Stomach (tissue), 9 donors: ENCODE results near the gene CRADD. TPM values are rescaled to one million over a fixed set of nuclear protein-coding genes. Genes with fewer than 3 reads are reported as not detected.

Experiments
- DNase-seq, 2 donors: peaks; one replicate each; pipeline versions ENCODE4 v3.0.0 to v3.0.0-alpha.2; 2013 to 2019
- H3K27ac ChIP-seq, 5 donors: fragments of 200-600 bp in 4 of 5; sonication (generic) in 4 of 5; one replicate each; pipeline ENCODE4 v1.5.1; 2013 to 2019; ENCODE audit warnings: mild to moderate bottlenecking in 1 of 5, moderate library complexity in 1 of 5
- H3K27me3 ChIP-seq, 3 donors: fragments of 200-600 bp; sonication (generic); one replicate each; pipeline ENCODE4 v1.5.1; 2017 to 2019; ENCODE audit warnings: mixed run types in 1 of 3
- H3K36me3 ChIP-seq, 4 donors: fragments of 200-600 bp; sonication (generic); 1 replicate in 3 of 4; 2 replicates in 1 of 4; pipeline ENCODE4 v1.5.1; 2016 to 2019
- H3K4me1 ChIP-seq, 4 donors: fragments of 200-600 bp; sonication (generic); one replicate each; pipeline ENCODE4 v1.5.1; 2016 to 2019
- H3K4me3 ChIP-seq, 4 donors: fragments of 200-600 bp; sonication (generic) in 3 of 4; one replicate each; pipeline ENCODE4 v1.5.1; 2016 to 2019; ENCODE audit warnings: mild to moderate bottlenecking in 1 of 4
- H3K9me3 ChIP-seq, 4 donors: fragments of 200-600 bp; sonication (generic); one replicate each; pipeline ENCODE4 v1.5.1; 2016 to 2019
- EP300 ChIP-seq: sonication (generic); formaldehyde crosslinking; IDR thresholded peaks from one replicate; pipeline ENCODE4 v1.6.1; 2017; ENCODE audit warnings: antibody characterized with exemption
- POLR2A ChIP-seq, 4 donors: fragments of 450-650 bp; IDR thresholded peaks; one replicate each; pipeline ENCODE4 v1.6.1; 2016; ENCODE audit warnings: antibody characterized with exemption in 4 of 4, control low read depth in 2 of 4, mild to moderate bottlenecking in 1 of 4, moderate library complexity in 1 of 4
- POLR2AphosphoS5 ChIP-seq, 3 donors: sonication (generic); formaldehyde crosslinking; IDR thresholded peaks; one replicate each; pipeline ENCODE4 v1.6.1; 2016; ENCODE audit warnings: antibody characterized with exemption in 3 of 3
- WGBS, 5 donors: extraction: QIAGEN DNeasy Blood & Tissue Kit in 3 of 5; methylation state at CpG; one replicate each; pipeline versions ENCODE4 v1.1.5 to v1.1.7; 2013 to 2018; 5-methylcytosine and 5-hydroxymethylcytosine counted together
- intact Hi-C: fragments of 100-400 bp; cut with DNase I; formaldehyde crosslinking; loops from one replicate; pipeline ENCODE4 v1.15.1; 2023; ENCODE audit warnings: low total_unique reads
- polyA plus RNA-seq, 3 donors: library from polyadenylated mRNA; stranded (reverse); fragments of 200-250 nt; gene quantifications; one replicate each; pipeline ENCODE4 v1.2.3, GENCODE V29; 2013
- total RNA-seq, 5 donors: library from RNA; depleted of rRNA; stranded (reverse); fragments of >200 nt; gene quantifications; one replicate each; pipeline versions ENCODE4 v1.1.0 to v1.2.3, GENCODE V29; 2014 to 2016
- TF ChIP-seq, protein P1 (sequence below), 7 experiments: fragments of 450-650 bp in 4 of 7; fragments of 200-600 bp in 3 of 7; sonication (generic) in 3 of 7; IDR thresholded peaks; one replicate each; pipeline ENCODE4 v1.5.1; 2016 to 2019; ENCODE audit warnings: antibody characterized with exemption in 7 of 7, control low read depth in 2 of 7, mild to moderate bottlenecking in 1 of 7
- donor health status: healthy with polysubstance abuse.
- donor health status: Bipolar disorder and iron deficiency.
- donor health status: healthy.

The CRADD gene
- total and polyA plus RNA-seq, 8 donors = 2.3 to 30.9 (median 17.1) TPM

DNA sequence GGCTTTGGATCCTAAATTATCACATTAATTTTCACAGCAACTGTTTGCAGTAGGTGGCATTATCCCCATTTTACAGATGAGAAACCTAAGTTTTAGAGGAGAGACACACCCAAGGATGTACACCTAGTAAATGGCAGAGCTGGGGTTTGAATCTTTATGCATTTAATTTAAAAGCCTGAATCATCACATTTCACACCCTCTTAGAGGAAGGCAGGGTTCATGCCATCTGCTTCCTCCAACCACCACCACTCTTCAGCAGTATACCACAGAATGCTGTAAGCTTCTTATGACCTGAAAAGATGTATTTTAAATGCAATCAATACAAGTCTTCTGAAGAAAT lies 90.3 kb downstream of the CRADD start:
- intact Hi-C loops = no loop called here

DNA sequence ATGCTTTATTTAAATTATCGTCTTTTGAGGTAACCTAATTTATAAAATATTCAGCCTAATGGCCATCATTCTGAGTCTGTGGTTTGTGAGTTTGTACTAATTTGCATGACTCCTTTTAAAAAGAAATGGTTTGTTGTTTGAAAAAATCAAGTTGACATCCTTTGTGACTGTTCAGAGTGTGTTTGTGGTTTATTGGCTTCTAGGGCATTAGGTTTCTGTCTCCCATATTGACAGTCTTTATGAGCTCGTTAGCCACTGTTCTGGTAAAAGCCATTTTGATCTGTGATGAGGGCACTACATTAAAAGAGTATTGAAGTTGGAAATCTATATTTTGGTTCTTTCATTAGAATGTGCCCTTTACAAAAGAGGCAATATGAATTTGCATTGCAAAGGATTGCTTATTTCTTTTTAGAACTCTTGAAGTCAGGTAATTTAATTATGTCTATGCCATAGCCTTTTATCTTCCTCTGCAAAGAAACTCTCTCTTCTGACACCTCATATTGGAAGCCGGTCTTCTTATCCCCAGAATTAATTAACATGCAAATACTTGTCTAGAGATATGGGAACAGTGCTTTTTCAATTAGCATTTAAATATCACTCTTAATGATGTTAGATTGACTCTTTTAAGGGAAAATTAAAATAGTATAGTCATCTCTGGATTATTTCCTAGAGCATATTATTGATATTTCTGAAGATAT lies 95.0 kb downstream of the CRADD start:
- intact Hi-C loops = no loop called here
- no peak for DNase-seq

More for the DNA sequence above, 90.3 kb downstream of the CRADD start:
- Histone ChIP-seq H3K9me3 (no peaks in the 10 kb centered on the region), H3K4me1 (peaks cover 9 to 33% (median 20%) of the 10 kb centered on the region in 4 donors), H3K27ac (peak overlapping the region in 4 of 5 donors; percentile 46 to 59 (median 56)), H3K4me3 (no peak overlapping the region), H3K27me3 (no peaks in the 10 kb centered on the region), H3K36me3 (no peaks in the 10 kb centered on the region)
- DNase-seq = no peak
- TF ChIP-seq, protein P1, sequence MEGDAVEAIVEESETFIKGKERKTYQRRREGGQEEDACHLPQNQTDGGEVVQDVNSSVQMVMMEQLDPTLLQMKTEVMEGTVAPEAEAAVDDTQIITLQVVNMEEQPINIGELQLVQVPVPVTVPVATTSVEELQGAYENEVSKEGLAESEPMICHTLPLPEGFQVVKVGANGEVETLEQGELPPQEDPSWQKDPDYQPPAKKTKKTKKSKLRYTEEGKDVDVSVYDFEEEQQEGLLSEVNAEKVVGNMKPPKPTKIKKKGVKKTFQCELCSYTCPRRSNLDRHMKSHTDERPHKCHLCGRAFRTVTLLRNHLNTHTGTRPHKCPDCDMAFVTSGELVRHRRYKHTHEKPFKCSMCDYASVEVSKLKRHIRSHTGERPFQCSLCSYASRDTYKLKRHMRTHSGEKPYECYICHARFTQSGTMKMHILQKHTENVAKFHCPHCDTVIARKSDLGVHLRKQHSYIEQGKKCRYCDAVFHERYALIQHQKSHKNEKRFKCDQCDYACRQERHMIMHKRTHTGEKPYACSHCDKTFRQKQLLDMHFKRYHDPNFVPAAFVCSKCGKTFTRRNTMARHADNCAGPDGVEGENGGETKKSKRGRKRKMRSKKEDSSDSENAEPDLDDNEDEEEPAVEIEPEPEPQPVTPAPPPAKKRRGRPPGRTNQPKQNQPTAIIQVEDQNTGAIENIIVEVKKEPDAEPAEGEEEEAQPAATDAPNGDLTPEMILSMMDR (IDR thresholded peaks at IDR 0.05) = no peak
- no peak for TF ChIP-seq POLR2AphosphoS5 (IDR thresholded peaks at IDR 0.05)
- TF ChIP-seq EP300 = no peak
- no peak for TF ChIP-seq POLR2A (IDR thresholded peaks at IDR 0.05)

DNA sequence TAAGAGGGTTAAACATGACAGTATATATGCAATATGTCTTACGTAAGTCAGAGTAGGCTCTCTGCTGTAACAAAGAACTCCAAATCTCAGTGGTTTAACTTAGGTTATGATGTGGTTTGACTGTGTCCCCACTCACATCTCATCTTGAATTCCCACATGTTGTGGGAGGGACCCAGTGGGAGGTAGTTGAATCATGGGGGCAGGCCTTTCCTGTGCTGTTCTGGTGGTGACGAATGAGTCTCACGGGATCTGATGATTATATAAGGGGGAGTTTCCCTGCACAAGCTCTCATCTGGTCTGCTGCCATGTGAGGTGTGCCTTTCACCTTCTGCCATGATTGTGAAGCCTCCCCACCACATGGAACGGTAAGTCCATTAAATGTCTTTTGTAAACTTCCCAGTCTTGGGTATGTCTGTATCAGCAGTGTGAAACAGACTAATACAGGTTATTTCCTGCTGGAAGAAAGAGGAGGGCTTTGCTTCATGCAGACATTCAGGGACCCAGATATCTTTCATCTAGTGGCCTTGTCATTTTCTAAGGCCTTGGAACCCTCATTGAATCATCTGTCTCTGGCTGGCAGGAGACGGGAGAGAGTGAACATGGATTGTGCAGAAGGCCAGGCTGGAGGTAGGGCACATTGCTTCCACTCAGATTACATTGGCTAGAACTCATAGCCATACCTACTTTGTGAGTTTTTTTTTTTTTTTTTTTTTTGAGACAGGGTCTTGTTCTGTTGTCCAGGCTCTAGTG lies 96.1 kb downstream of the CRADD start:
- Histone ChIP-seq H3K4me3 (no peak overlapping the region), H3K9me3 (no peaks in the 10 kb centered on the region), H3K4me1 (peaks cover 0 to 34% (median 22%) of the 10 kb centered on the region in 4 donors), H3K27me3 (no peaks in the 10 kb centered on the region), H3K27ac (no peak overlapping the region), H3K36me3 (no peaks in the 10 kb centered on the region)
- intact Hi-C loops = no loop called here
- no peak for TF ChIP-seq EP300
- TF ChIP-seq POLR2A (IDR thresholded peaks at IDR 0.05) = no peak
- DNase-seq = no peak
- 68 to 84% (median 76%) methylated on average over 5 of the region's 5 CpGs for WGBS, 5 donors

More for the DNA sequence above, 95.0 kb downstream of the CRADD start:
- H3K4me3 ChIP-seq = no peak overlapping the region
- WGBS, 5 donors = 84 to 89% (median 87%) methylated on average over 3 of the region's 3 CpGs
- TF ChIP-seq EP300 (no peak), POLR2AphosphoS5 (IDR thresholded peaks at IDR 0.05) (no peak), POLR2A (IDR thresholded peaks at IDR 0.05) (no peak)
- TF ChIP-seq, protein P1 (IDR thresholded peaks at IDR 0.05) = no peak
- no peaks in the 10 kb centered on the region for H3K9me3 ChIP-seq
- H3K36me3 ChIP-seq = no peaks in the 10 kb centered on the region
- H3K27me3 ChIP-seq = no peaks in the 10 kb centered on the region
- peaks cover 0 to 34% (median 18%) of the 10 kb centered on the region in 4 donors for H3K4me1 ChIP-seq
- no peak overlapping the region for H3K27ac ChIP-seq

DNA sequence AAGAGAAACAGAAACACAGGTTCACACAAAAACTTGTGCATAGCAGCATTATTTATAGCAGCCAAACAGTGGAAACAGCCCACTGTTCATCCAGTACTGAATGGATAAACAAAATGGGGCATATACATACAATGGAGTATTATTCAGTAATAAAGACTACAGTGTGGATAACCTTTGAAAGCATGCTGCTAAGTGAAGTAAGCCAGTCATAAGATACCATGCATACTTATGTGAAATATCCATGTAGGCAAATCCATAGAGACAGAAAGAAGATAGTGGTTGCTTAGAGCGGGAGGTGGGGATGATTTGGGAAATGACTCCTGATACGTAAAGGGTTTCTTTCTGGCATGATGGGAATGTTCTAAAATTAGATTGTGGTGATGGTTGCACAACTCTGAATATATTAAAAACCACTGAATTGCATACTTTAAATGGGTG lies 99.4 kb downstream of the CRADD start:
- Histone ChIP-seq H3K36me3 (no peaks in the 10 kb centered on the region), H3K27me3 (no peaks in the 10 kb centered on the region), H3K4me1 (peaks cover 0 to 53% (median 35%) of the 10 kb centered on the region in 4 donors), H3K27ac (peak overlapping the region in 4 of 5 donors; percentile 71 to 83 (median 81)), H3K9me3 (no peaks in the 10 kb centered on the region), H3K4me3 (no peak overlapping the region)
- intact Hi-C loops = no loop called here
- DNase-seq = no peak
- TF ChIP-seq EP300 (no peak), POLR2AphosphoS5 (IDR thresholded peaks at IDR 0.05) (no peak), POLR2A (IDR thresholded peaks at IDR 0.05) (no peak)
- TF ChIP-seq, protein P1 (IDR thresholded peaks at IDR 0.05) = no peak
- WGBS, 5 donors = 62 to 86% (median 83%) methylated on average over 2 of the region's 2 CpGs
